ENCODE results near the gene CDCP1.

DNA sequence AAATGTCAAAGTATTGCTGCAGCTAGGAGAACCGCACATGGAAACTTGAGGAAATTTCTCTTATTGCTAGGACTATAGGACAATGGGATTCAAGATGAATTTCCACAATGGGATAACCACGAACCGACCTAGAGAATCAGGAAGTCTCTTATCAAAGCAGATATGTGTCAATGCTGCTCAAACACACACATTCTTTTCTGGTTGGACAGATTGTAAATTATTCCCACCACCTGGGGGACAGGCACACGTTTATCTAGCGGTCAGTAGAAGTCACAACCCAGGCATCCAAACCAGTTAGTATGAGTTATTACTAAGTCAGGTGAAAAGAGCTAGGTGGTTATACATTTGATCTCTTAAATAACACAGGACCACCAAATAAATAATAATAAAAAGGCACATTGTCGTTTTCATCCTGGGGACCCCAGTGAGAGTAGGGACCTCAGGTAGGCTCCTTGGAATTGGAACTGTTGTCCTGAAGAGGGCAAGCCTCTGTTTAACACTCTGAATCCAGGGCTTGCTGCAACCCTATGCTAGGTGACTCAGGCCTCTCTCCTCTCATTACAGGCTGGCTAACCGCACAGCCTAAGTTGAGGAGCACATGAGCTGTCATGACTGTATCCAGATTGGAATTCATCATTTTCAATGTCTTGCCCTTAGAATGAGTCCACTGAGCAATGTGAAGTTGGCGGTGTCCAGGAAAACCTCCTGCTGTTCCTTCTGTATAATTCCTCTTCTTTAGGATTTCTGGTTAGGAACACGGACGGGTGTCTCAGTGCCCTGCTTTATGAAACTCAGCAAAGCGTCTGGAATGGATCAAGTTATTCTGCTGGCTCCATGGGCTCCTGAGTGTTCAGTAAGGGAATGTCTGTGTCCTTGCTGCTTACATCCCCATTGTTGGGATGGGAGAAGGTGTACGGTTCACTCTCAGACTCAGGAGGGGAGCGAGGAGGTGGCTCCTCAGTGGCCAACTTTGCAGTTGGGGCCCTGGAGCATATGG is 61.1 kb downstream of the CDCP1 start:
- TF ChIP-seq, protein P1, sequence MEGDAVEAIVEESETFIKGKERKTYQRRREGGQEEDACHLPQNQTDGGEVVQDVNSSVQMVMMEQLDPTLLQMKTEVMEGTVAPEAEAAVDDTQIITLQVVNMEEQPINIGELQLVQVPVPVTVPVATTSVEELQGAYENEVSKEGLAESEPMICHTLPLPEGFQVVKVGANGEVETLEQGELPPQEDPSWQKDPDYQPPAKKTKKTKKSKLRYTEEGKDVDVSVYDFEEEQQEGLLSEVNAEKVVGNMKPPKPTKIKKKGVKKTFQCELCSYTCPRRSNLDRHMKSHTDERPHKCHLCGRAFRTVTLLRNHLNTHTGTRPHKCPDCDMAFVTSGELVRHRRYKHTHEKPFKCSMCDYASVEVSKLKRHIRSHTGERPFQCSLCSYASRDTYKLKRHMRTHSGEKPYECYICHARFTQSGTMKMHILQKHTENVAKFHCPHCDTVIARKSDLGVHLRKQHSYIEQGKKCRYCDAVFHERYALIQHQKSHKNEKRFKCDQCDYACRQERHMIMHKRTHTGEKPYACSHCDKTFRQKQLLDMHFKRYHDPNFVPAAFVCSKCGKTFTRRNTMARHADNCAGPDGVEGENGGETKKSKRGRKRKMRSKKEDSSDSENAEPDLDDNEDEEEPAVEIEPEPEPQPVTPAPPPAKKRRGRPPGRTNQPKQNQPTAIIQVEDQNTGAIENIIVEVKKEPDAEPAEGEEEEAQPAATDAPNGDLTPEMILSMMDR (IDR thresholded peaks at IDR 0.05): no peak
- TF ChIP-seq EZH2 (IDR thresholded peaks at IDR 0.05; ENCODE audit: borderline replicate concordance, insufficient read depth, low read depth, low read length, poor library complexity, severe bottlenecking): no peak
